Naive B cell (primary cell): Measurements from ENCODE around the gene MEGF6. TPM values are rescaled to one million over a fixed set of nuclear protein-coding genes. Genes with fewer than 3 reads are reported as not detected.

Source experiments
- ATAC-seq, 2 donors: fragments of 150-1000 bp; cut with Tn5 transposase; 2 replicates each; pipeline ENCODE4 v1.10.0; 2021; ENCODE audit warnings: low read depth in 2 of 2, mild to moderate bottlenecking in 2 of 2, moderate library complexity in 2 of 2
- DNase-seq: peaks from one replicate; pipeline ENCODE4 v3.0.0; 2022
- H3K27ac Mint-ChIP-seq, 6 donors: one replicate each; pipeline ENCODE4 v1.8.0; 2020 to 2022; ENCODE audit warnings: mild to moderate bottlenecking in 6 of 6, mixed read lengths in 6 of 6, moderate library complexity in 5 of 6, inconsistent platforms in 2 of 6
- H3K27me3 Mint-ChIP-seq, 3 donors: one replicate each; pipeline ENCODE4 v1.8.0; 2021 to 2022; ENCODE audit warnings: mixed read lengths in 3 of 3, mild to moderate bottlenecking in 1 of 3
- H3K36me3 Mint-ChIP-seq, 2 donors: one replicate each; pipeline ENCODE4 v1.8.0; 2020 to 2022; ENCODE audit warnings: mixed read lengths in 2 of 2, inconsistent platforms in 1 of 2, mild to moderate bottlenecking in 1 of 2
- H3K4me1 Mint-ChIP-seq, 3 donors: one replicate each; pipeline ENCODE4 v1.8.0; 2020 to 2022; ENCODE audit warnings: mixed read lengths in 3 of 3, inconsistent platforms in 1 of 3, mild to moderate bottlenecking in 1 of 3, moderate library complexity in 1 of 3
- H3K4me3 Mint-ChIP-seq, 8 donors: one replicate each; pipeline ENCODE4 v1.8.0; 2020 to 2022; ENCODE audit warnings: mild to moderate bottlenecking in 8 of 8, mixed read lengths in 8 of 8, moderate library complexity in 8 of 8, inconsistent platforms in 2 of 8
- H3K9me3 Mint-ChIP-seq, 7 donors: one replicate each; pipeline ENCODE4 v1.8.0; 2020 to 2022; ENCODE audit warnings: mixed read lengths in 7 of 7, mild to moderate bottlenecking in 5 of 7, inconsistent platforms in 2 of 7, moderate library complexity in 1 of 7
- polyA plus RNA-seq, 6 donors: library from polyadenylated mRNA; unstranded; fragments of 300-500 nt; fragmentation: Illumina TruSeq; gene quantifications; one replicate each; pipeline ENCODE4 v1.2.3, GENCODE V29; 2021; ENCODE audit warnings: low read depth in 6 of 6

Gene MEGF6
- polyA plus RNA-seq, 6 donors from 2014 or later = 3.1 to 8.8 (median 4.3) TPM; not detected in 1

- H3K4me1 Mint-ChIP-seq = no peaks in the 10 kb centered on the region
- ATAC-seq (no peak), DNase-seq (no peak)
- H3K9me3 Mint-ChIP-seq = no peaks in the 10 kb centered on the region
- no peak overlapping the region for H3K4me3 Mint-ChIP-seq
- no peaks in the 10 kb centered on the region for H3K27me3 Mint-ChIP-seq
- no peak overlapping the region for H3K27ac Mint-ChIP-seq
- no peaks in the 10 kb centered on the region for H3K36me3 Mint-ChIP-seq
Observed at GRCh38 chr1:3551711-3552110, 59.6 kb downstream of the MEGF6 start.

- H3K9me3 Mint-ChIP-seq = no peaks in the 10 kb centered on the region
- no peaks in the 10 kb centered on the region for H3K4me1 Mint-ChIP-seq
- H3K27ac Mint-ChIP-seq = no peak overlapping the region
- H3K27me3 Mint-ChIP-seq = no peaks in the 10 kb centered on the region
- DNase-seq (no peak), ATAC-seq (no peak)
- no peaks in the 10 kb centered on the region for H3K36me3 Mint-ChIP-seq
- H3K4me3 Mint-ChIP-seq = no peak overlapping the region
Observed at GRCh38 chr1:3551290-3551678, 60.0 kb downstream of the MEGF6 start.

- no peak for DNase-seq
- H3K9me3 Mint-ChIP-seq = no peaks in the 10 kb centered on the region
- H3K4me1 Mint-ChIP-seq = no peaks in the 10 kb centered on the region
- no peaks in the 10 kb centered on the region for H3K36me3 Mint-ChIP-seq
- H3K27ac Mint-ChIP-seq = peak overlapping the region in 1 of 6 donors; percentile 28
- no peak overlapping the region for H3K4me3 Mint-ChIP-seq
- H3K27me3 Mint-ChIP-seq = no peaks in the 10 kb centered on the region
- no peak for ATAC-seq
Observed at GRCh38 chr1:3550511-3551289, 60.6 kb downstream of the MEGF6 start.

- Mint-ChIP-seq H3K4me3 (no peak overlapping the region), H3K9me3 (no peaks in the 10 kb centered on the region), H3K27ac (no peak overlapping the region), H3K36me3 (no peaks in the 10 kb centered on the region), H3K27me3 (no peaks in the 10 kb centered on the region), H3K4me1 (no peaks in the 10 kb centered on the region)
- no peak for ATAC-seq
- DNase-seq = no peak
Observed at GRCh38 chr1:3548895-3549294, 62.4 kb downstream of the MEGF6 start.

- Mint-ChIP-seq H3K4me3 (no peak overlapping the region), H3K9me3 (no peaks in the 10 kb centered on the region), H3K27ac (no peak overlapping the region), H3K4me1 (no peaks in the 10 kb centered on the region), H3K27me3 (no peaks in the 10 kb centered on the region), H3K36me3 (no peaks in the 10 kb centered on the region)
- DNase-seq (no peak), ATAC-seq (no peak)
Observed at GRCh38 chr1:3548156-3548893, 63.0 kb downstream of the MEGF6 start.

GRCh38 chr1:3547055-3548005 lies 64.0 kb downstream of the MEGF6 start:
- DNase-seq = no peak
- Mint-ChIP-seq H3K27me3 (no peaks in the 10 kb centered on the region), H3K4me1 (no peaks in the 10 kb centered on the region), H3K27ac (no peak overlapping the region), H3K9me3 (no peaks in the 10 kb centered on the region), H3K4me3 (no peak overlapping the region), H3K36me3 (no peaks in the 10 kb centered on the region)
- ATAC-seq = no peak

- Mint-ChIP-seq H3K4me3 (no peak overlapping the region), H3K9me3 (no peaks in the 10 kb centered on the region), H3K27ac (no peak overlapping the region), H3K36me3 (no peaks in the 10 kb centered on the region), H3K4me1 (no peaks in the 10 kb centered on the region), H3K27me3 (no peaks in the 10 kb centered on the region)
- ATAC-seq = no peak
- DNase-seq = no peak
Observed at GRCh38 chr1:3546048-3546384, 65.3 kb downstream of the MEGF6 start.

GRCh38 chr1:3545363-3546047 lies 65.8 kb downstream of the MEGF6 start:
- no peaks in the 10 kb centered on the region for H3K9me3 Mint-ChIP-seq
- H3K4me1 Mint-ChIP-seq = no peaks in the 10 kb centered on the region
- no peak for DNase-seq
- no peaks in the 10 kb centered on the region for H3K27me3 Mint-ChIP-seq
- H3K4me3 Mint-ChIP-seq = no peak overlapping the region
- ATAC-seq = no peak
- H3K27ac Mint-ChIP-seq = no peak overlapping the region
- H3K36me3 Mint-ChIP-seq = no peaks in the 10 kb centered on the region

- H3K36me3 Mint-ChIP-seq = no peaks in the 10 kb centered on the region
- no peaks in the 10 kb centered on the region for H3K4me1 Mint-ChIP-seq
- no peak overlapping the region for H3K27ac Mint-ChIP-seq
- H3K4me3 Mint-ChIP-seq = no peak overlapping the region
- no peak for DNase-seq
- no peaks in the 10 kb centered on the region for H3K9me3 Mint-ChIP-seq
- no peaks in the 10 kb centered on the region for H3K27me3 Mint-ChIP-seq
- no peak for ATAC-seq
Observed at GRCh38 chr1:3544040-3544977, 67.0 kb downstream of the MEGF6 start.

- Mint-ChIP-seq H3K36me3 (no peaks in the 10 kb centered on the region), H3K27me3 (no peaks in the 10 kb centered on the region), H3K4me3 (no peak overlapping the region), H3K4me1 (peaks cover 0 to 8% (median 2%) of the 10 kb centered on the region in 3 donors), H3K9me3 (no peaks in the 10 kb centered on the region), H3K27ac (no peak overlapping the region)
- DNase-seq (no peak), ATAC-seq (no peak)
Observed at GRCh38 chr1:3543076-3544039, 68.0 kb downstream of the MEGF6 start.

GRCh38 chr1:3542676-3543075 lies 68.6 kb downstream of the MEGF6 start:
- H3K9me3 Mint-ChIP-seq = no peaks in the 10 kb centered on the region
- no peaks in the 10 kb centered on the region for H3K27me3 Mint-ChIP-seq
- peaks cover 0 to 12% (median 7%) of the 10 kb centered on the region in 3 donors for H3K4me1 Mint-ChIP-seq
- ATAC-seq (no peak), DNase-seq (no peak)
- H3K27ac Mint-ChIP-seq = peak overlapping the region in 1 of 6 donors; percentile 59
- no peak overlapping the region for H3K4me3 Mint-ChIP-seq
- no peaks in the 10 kb centered on the region for H3K36me3 Mint-ChIP-seq
